Measurements from ENCODE around the gene CARD11. TPM values are rescaled to one million over a fixed set of nuclear protein-coding genes. Genes with fewer than 3 reads are reported as not detected.
A peak's percentile ranks its signal among the peaks of the same experiment; 100 is the strongest.
"Not testable (repeated sequence)": the region's sequence is repeated elsewhere in the genome, so short reads cannot be mapped to it uniquely, and the experiment has no call there.

Gene CARD11
- polyA plus RNA-seq, 1 of the 3 experiments (the other 2 are of a cell fraction), result not detected

DNA sequence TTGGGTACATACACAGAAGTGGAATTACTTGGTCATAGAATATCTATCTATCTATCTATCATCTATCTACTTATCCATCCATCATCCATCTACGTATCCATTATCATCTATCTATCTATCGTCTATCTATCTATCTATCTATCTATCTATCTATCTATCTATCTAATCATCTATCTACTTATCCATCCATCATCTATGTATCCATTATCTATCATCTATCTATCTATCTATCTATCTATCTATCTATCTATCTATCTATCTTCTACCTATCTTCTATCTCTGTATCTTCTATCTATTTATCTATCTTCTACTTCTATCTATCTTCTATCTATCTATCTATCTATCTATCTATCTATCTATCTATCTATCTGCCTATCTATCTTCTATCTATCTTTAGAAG, 123.2 kb downstream of the CARD11 start:
- H3K4me1 ChIP-seq (ENCODE audit: control insufficient read depth in 1 of 2, insufficient read depth in 2 of 2, low read depth in 1 of 2, low read length in 1 of 2), result peaks cover 0 to 13% of the 10 kb centered on the region in 2 experiments; a peak in 1 of 4 replicates
- 59% methylated on average over 2 of the region's 2 CpGs for WGBS (ENCODE audit: low lambda C conversion rate)
- POLR2A ChIA-PET; DNase-seq; H3K27me3 ChIP-seq (ENCODE audit: insufficient read depth); H3K9me2 ChIP-seq; H3K79me2 ChIP-seq (ENCODE audit: insufficient read depth); H3K27ac ChIP-seq (ENCODE audit: low read depth in 2 of 2, low read length in 1 of 2); H3F3A ChIP-seq (replicated peaks; ENCODE audit: insufficient read depth); H3K9ac ChIP-seq; H3K4me3 ChIP-seq (ENCODE audit: low read depth in 2 of 2, low read length in 1 of 2); H4K20me1 ChIP-seq (ENCODE audit: insufficient read depth); H2AFZ ChIP-seq (ENCODE audit: low read depth); H3K9me3 ChIP-seq; H3K4me2 ChIP-seq; H3K36me3 ChIP-seq (replicated peaks in 1 of 2; ENCODE audit: control insufficient read depth in 1 of 2, insufficient read depth in 2 of 2, low read length in 1 of 2): not testable (repeated sequence)
- CTCF ChIA-PET, result interaction anchor here (0.7 to 3.0 kb wide), 14 partner anchors 9 to 923 kb away, joined by 3 to 32 read pairs (median 5); no protein-coding TSS in a partner anchor
- 0 out of 2 replicates have a peak, but pooled peaks have one; percentile 10 for TF ChIP-seq GATA2 (CRISPR knock-in tag; IDR thresholded peaks at IDR 0.05)

DNA sequence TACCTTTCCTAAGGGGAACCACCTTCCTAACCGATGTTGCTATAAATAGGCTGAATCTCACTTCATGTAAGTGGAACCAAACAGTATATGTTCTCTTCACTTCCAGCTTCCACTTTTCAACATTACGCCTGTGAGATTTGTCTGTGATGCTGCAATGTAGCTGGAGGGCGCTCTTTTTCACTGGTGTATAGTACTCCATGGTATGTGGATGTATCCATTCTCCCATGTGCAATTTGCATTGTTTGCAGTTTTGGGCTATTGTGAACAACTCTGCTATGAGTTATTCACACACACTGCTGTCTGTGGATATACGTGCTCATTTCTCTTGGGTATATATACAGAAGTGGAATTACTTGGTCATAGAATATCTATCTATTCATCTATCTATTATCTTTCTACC, 123.6 kb downstream of the CARD11 start:
- WGBS (ENCODE audit: low lambda C conversion rate), result 62% methylated on average over 4 of the region's 4 CpGs
- Histone ChIP-seq H3K9ac (no peak overlapping the region), H3K9me2 (no peaks in the 10 kb centered on the region), H2AFZ (ENCODE audit: low read depth) (no peak overlapping the region), H3K9me3 (no peaks in the 10 kb centered on the region), H3K4me3 (ENCODE audit: low read depth in 2 of 2, low read length in 1 of 2) (no peak overlapping the region), H3F3A (replicated peaks; ENCODE audit: insufficient read depth) (no peaks in the 10 kb centered on the region), H3K4me1 (ENCODE audit: control insufficient read depth in 1 of 2, insufficient read depth in 2 of 2, low read depth in 1 of 2, low read length in 1 of 2) (peaks cover 0 to 13% of the 10 kb centered on the region in 2 experiments; a peak in 1 of 4 replicates), H3K79me2 (ENCODE audit: insufficient read depth) (no peaks in the 10 kb centered on the region), H3K36me3 (replicated peaks in 1 of 2; ENCODE audit: control insufficient read depth in 1 of 2, insufficient read depth in 2 of 2, low read length in 1 of 2) (no peaks in the 10 kb centered on the region), H3K4me2 (no peak overlapping the region), H3K27ac (ENCODE audit: low read depth in 2 of 2, low read length in 1 of 2) (no peak overlapping the region), H4K20me1 (ENCODE audit: insufficient read depth) (no peaks in the 10 kb centered on the region), H3K27me3 (ENCODE audit: insufficient read depth) (no peaks in the 10 kb centered on the region)
- ChIA-PET POLR2A (interaction anchor here (1.1 kb wide), 1 partner anchor 108 kb away, joined by 3 read pairs; no protein-coding TSS in a partner anchor), CTCF (interaction anchor here (0.7 to 2.3 kb wide), 3 partner anchors 26 to 108 kb away, joined by 3 to 6 read pairs (median 5); no protein-coding TSS in a partner anchor)
- TF ChIP-seq NFIC (IDR thresholded peaks at IDR 0.05; ENCODE audit: borderline replicate concordance) (no peak), TCF12 (IDR thresholded peaks at IDR 0.05) (no peak), FOXJ3 (CRISPR knock-in tag; IDR thresholded peaks at IDR 0.05) (no peak), SMC3 (IDR thresholded peaks at IDR 0.05; ENCODE audit: low read depth, low read length) (no peak), TEAD4 (IDR thresholded peaks at IDR 0.05; ENCODE audit: borderline replicate concordance, insufficient read depth) (no peak), CHD2 (IDR thresholded peaks at IDR 0.05; ENCODE audit: low read length, partially characterized antibody) (no peak), SIN3A (IDR thresholded peaks at IDR 0.05; ENCODE audit: borderline replicate concordance, low read depth, low read length) (no peak), EP300 (IDR thresholded peaks at IDR 0.05; ENCODE audit: borderline replicate concordance in 1 of 2, low read depth in 1 of 2, low read length in 1 of 2) (no peak), RXRA (IDR thresholded peaks at IDR 0.05; ENCODE audit: borderline replicate concordance, low read depth) (no peak)
- TF ChIP-seq, protein P1, sequence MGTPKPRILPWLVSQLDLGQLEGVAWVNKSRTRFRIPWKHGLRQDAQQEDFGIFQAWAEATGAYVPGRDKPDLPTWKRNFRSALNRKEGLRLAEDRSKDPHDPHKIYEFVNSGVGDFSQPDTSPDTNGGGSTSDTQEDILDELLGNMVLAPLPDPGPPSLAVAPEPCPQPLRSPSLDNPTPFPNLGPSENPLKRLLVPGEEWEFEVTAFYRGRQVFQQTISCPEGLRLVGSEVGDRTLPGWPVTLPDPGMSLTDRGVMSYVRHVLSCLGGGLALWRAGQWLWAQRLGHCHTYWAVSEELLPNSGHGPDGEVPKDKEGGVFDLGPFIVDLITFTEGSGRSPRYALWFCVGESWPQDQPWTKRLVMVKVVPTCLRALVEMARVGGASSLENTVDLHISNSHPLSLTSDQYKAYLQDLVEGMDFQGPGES (IDR thresholded peaks at IDR 0.05; ENCODE audit: low read depth, low read length), result no peak
- TF ChIP-seq, protein P2, sequence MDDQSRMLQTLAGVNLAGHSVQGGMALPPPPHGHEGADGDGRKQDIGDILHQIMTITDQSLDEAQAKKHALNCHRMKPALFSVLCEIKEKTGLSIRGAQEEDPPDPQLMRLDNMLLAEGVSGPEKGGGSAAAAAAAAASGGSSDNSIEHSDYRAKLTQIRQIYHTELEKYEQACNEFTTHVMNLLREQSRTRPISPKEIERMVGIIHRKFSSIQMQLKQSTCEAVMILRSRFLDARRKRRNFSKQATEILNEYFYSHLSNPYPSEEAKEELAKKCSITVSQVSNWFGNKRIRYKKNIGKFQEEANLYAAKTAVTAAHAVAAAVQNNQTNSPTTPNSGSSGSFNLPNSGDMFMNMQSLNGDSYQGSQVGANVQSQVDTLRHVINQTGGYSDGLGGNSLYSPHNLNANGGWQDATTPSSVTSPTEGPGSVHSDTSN (IDR thresholded peaks at IDR 0.05), result no peak
- TF ChIP-seq, protein P3, sequence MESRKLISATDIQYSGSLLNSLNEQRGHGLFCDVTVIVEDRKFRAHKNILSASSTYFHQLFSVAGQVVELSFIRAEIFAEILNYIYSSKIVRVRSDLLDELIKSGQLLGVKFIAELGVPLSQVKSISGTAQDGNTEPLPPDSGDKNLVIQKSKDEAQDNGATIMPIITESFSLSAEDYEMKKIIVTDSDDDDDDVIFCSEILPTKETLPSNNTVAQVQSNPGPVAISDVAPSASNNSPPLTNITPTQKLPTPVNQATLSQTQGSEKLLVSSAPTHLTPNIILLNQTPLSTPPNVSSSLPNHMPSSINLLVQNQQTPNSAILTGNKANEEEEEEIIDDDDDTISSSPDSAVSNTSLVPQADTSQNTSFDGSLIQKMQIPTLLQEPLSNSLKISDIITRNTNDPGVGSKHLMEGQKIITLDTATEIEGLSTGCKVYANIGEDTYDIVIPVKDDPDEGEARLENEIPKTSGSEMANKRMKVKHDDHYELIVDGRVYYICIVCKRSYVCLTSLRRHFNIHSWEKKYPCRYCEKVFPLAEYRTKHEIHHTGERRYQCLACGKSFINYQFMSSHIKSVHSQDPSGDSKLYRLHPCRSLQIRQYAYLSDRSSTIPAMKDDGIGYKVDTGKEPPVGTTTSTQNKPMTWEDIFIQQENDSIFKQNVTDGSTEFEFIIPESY (IDR thresholded peaks at IDR 0.05; ENCODE audit: borderline replicate concordance, low read depth), result no peak
- TF ChIP-seq, protein P4, sequence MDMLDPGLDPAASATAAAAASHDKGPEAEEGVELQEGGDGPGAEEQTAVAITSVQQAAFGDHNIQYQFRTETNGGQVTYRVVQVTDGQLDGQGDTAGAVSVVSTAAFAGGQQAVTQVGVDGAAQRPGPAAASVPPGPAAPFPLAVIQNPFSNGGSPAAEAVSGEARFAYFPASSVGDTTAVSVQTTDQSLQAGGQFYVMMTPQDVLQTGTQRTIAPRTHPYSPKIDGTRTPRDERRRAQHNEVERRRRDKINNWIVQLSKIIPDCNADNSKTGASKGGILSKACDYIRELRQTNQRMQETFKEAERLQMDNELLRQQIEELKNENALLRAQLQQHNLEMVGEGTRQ (IDR thresholded peaks at IDR 0.05; ENCODE audit: borderline replicate concordance, low read depth, low read length), result no peak
- TF ChIP-seq, protein P5, sequence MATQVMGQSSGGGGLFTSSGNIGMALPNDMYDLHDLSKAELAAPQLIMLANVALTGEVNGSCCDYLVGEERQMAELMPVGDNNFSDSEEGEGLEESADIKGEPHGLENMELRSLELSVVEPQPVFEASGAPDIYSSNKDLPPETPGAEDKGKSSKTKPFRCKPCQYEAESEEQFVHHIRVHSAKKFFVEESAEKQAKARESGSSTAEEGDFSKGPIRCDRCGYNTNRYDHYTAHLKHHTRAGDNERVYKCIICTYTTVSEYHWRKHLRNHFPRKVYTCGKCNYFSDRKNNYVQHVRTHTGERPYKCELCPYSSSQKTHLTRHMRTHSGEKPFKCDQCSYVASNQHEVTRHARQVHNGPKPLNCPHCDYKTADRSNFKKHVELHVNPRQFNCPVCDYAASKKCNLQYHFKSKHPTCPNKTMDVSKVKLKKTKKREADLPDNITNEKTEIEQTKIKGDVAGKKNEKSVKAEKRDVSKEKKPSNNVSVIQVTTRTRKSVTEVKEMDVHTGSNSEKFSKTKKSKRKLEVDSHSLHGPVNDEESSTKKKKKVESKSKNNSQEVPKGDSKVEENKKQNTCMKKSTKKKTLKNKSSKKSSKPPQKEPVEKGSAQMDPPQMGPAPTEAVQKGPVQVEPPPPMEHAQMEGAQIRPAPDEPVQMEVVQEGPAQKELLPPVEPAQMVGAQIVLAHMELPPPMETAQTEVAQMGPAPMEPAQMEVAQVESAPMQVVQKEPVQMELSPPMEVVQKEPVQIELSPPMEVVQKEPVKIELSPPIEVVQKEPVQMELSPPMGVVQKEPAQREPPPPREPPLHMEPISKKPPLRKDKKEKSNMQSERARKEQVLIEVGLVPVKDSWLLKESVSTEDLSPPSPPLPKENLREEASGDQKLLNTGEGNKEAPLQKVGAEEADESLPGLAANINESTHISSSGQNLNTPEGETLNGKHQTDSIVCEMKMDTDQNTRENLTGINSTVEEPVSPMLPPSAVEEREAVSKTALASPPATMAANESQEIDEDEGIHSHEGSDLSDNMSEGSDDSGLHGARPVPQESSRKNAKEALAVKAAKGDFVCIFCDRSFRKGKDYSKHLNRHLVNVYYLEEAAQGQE (IDR thresholded peaks at IDR 0.05; ENCODE audit: low read depth, low read length), result no peak
- no peak for DNase-seq

All from SK-N-SH (cell line).